PFSK-1 (cell line): ENCODE measurements around the gene CEMIP.

Experiments
- FOXP2 ChIP-seq: optimal IDR thresholded peaks from 2 replicates; pipeline ENCODE3; 2011; ENCODE audit warnings: borderline replicate concordance, control low read depth, inconsistent platforms; ENCODE audit not compliant: insufficient read depth; ENCODE audit errors: extremely low read length, extremely low read depth
- POLR2AphosphoS5 ChIP-seq: IDR thresholded peaks from 2 replicates; pipeline ENCODE4 v1.6.1; 2012; ENCODE audit warnings: low read depth, mild to moderate bottlenecking, control low read depth, low read length, moderate library complexity
- SIN3A ChIP-seq: IDR thresholded peaks from 2 replicates; pipeline ENCODE4 v1.6.1; 2012; ENCODE audit warnings: mild to moderate bottlenecking, low read length, moderate library complexity, borderline replicate concordance; ENCODE audit not compliant: insufficient read depth
- TAF1 ChIP-seq: IDR thresholded peaks from 2 replicates; pipeline ENCODE4 v1.6.1; 2012; ENCODE audit warnings: low read length, control low read depth, borderline replicate concordance; ENCODE audit not compliant: insufficient read depth
- TF ChIP-seq, protein P1 (sequence below), 2 experiments: IDR thresholded peaks; 2 replicates each; pipeline versions ENCODE4 v1.6.1 to v1.8.0; 2011 to 2012; ENCODE audit warnings: low read depth in 2 of 2, low read length in 2 of 2, control low read depth in 1 of 2, inconsistent platforms in 1 of 2, mild to moderate bottlenecking in 1 of 2, moderate library complexity in 1 of 2; ENCODE audit not compliant: insufficient read depth in 1 of 2

CEMIP gene

DNA sequence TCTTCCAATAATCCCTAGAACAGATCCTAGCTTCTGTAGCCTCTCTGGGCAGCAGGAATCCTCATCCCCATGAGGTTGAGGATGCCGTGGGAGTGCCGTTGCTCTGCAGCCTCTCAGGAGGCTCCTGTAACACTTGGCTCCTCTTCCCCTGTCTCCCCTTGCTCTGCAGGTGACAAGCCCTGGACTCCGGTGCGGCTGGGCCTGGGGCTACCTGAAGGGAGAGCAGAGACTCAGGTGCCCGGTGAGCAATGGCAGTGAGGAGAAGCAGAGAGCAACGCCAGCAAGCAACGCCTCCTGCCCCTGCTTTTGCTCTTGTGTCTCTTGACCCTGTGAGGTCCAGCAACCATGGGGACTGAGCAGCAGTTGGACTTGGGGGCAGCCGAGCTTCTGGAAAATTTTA lies 91.2 kb downstream of the CEMIP start:
- TF ChIP-seq POLR2AphosphoS5 (no peak), FOXP2 (no peak), TAF1 (no peak), SIN3A (no peak)
- TF ChIP-seq, protein P1, sequence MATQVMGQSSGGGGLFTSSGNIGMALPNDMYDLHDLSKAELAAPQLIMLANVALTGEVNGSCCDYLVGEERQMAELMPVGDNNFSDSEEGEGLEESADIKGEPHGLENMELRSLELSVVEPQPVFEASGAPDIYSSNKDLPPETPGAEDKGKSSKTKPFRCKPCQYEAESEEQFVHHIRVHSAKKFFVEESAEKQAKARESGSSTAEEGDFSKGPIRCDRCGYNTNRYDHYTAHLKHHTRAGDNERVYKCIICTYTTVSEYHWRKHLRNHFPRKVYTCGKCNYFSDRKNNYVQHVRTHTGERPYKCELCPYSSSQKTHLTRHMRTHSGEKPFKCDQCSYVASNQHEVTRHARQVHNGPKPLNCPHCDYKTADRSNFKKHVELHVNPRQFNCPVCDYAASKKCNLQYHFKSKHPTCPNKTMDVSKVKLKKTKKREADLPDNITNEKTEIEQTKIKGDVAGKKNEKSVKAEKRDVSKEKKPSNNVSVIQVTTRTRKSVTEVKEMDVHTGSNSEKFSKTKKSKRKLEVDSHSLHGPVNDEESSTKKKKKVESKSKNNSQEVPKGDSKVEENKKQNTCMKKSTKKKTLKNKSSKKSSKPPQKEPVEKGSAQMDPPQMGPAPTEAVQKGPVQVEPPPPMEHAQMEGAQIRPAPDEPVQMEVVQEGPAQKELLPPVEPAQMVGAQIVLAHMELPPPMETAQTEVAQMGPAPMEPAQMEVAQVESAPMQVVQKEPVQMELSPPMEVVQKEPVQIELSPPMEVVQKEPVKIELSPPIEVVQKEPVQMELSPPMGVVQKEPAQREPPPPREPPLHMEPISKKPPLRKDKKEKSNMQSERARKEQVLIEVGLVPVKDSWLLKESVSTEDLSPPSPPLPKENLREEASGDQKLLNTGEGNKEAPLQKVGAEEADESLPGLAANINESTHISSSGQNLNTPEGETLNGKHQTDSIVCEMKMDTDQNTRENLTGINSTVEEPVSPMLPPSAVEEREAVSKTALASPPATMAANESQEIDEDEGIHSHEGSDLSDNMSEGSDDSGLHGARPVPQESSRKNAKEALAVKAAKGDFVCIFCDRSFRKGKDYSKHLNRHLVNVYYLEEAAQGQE (IDR thresholded peaks at IDR 0.05; ENCODE audit: insufficient read depth in 1 of 2, low read depth in 2 of 2, low read length in 2 of 2): no peak

DNA sequence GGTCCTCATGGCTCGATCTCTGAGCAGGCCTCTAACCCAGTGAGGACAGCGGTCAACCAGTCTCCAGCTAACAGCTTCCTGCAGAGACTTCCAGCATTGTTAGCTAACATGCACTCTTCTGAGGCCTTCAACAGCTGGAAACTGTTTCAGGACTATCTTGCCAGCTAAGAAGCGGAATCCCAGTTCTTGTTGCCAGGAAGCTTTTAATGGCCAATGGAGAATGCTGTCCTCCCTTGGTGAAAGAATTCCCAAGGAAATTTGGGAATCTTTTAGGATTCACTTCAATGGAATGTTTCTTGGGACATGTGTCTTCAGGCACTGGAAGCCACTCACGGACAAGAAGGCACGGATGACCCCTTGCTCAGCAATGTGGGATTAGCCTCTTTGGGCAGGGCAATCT lies 91.7 kb downstream of the CEMIP start:
- TF ChIP-seq, protein P1 (IDR thresholded peaks at IDR 0.05; ENCODE audit: insufficient read depth in 1 of 2, low read depth in 2 of 2, low read length in 2 of 2): no peak
- TF ChIP-seq TAF1: no peak
- no peak for TF ChIP-seq FOXP2
- TF ChIP-seq POLR2AphosphoS5: no peak
- no peak for TF ChIP-seq SIN3A

DNA sequence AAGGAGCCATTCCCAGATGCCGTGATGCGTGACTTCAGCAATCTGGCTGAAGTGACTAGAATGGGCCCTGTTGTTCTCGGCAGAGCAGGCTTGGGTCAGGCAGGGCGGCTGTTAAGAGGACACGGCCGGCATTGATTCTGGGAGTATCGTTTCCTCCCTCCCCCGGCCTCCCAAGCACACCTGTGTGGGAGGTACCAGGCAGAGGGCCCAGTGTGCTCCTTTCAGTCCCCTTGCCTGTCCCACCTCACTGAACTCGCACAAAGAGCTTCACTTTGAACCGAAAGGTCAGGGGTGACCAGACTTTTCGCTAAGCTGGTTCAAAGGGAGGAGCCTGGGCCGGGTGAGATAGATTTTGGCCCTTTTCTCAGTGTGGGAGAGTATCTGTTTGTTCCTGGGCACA lies 92.7 kb downstream of the CEMIP start:
- no peak for TF ChIP-seq TAF1
- TF ChIP-seq FOXP2: no peak
- no peak for TF ChIP-seq SIN3A
- TF ChIP-seq, protein P1 (IDR thresholded peaks at IDR 0.05; ENCODE audit: insufficient read depth in 1 of 2, low read depth in 2 of 2, low read length in 2 of 2): no peak
- TF ChIP-seq POLR2AphosphoS5: no peak

DNA sequence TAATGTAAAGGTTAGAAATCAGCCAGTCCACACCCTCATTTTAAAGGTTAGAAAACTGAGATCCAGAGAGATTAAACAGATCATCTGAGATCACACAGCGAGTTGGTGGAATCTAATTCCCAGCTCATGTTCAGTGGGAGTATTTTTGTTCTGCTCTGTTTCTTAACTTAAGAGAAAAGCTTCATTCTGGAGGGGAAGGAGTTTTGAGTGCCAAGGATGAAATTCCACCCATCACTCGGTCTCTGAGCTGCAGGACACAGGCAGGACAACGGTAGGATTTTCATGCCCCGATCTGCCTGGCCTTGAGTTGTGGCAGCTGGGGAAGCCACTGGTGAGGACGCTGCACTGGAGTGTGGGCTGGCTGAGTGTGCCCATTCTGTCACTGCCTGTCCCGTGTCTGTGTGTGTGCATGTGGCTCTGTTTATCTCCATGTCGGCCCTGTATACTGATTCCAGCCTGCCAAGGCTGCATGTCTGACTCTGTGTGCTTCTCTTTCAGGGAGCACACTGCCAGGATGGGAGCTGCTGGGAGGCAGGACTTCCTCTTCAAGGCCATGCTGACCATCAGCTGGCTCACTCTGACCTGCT lies 94.3 kb downstream of the CEMIP start:
- no peak for TF ChIP-seq SIN3A
- TF ChIP-seq, protein P1 (IDR thresholded peaks at IDR 0.05; ENCODE audit: insufficient read depth in 1 of 2, low read depth in 2 of 2, low read length in 2 of 2): no peak
- TF ChIP-seq FOXP2: no peak
- no peak for TF ChIP-seq TAF1
- no peak for TF ChIP-seq POLR2AphosphoS5

DNA sequence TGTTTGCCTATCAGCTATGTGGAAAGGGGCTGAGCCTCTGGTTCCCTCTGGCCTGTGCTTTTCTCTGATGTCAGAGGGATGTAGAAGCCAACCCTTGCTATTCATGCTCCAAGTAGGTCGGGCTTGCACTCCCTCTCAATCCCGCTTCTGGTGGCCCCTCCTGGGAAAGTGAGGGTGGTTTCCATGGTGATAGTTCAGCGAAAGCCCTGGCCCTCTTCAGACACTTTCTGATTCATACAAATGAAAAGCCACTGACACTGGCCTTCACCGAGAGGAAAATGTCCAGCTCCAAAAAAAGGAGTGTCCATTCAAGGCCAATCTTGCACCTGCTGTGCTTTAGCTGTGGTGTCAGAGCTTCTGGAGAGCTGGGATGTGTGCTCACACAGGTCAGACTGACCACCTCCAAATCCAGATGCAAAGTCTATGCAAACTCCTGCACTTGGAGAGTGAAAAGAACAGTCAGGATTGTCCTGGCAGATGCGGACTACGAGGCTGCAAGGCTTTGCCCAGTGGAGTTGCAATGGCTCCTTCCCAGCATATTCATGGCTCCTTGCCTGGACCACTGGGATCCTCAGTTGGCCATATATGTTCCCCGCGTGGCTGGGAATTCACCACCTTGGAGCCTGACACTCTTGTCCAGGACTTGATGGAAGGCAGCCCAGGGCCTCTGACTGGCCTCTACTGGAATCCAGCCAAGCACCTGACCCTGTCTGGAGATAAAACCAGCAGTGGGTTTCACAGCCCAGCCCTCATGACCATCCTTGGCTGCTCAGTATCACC lies 96.6 kb downstream of the CEMIP start:
- TF ChIP-seq TAF1 (no peak), POLR2AphosphoS5 (no peak), SIN3A (no peak), FOXP2 (no peak)
- TF ChIP-seq, protein P1 (IDR thresholded peaks at IDR 0.05; ENCODE audit: insufficient read depth in 1 of 2, low read depth in 2 of 2, low read length in 2 of 2): no peak
